D721Med (cell line): ENCODE results near the gene EEFSEC.

ENCODE experiments used
- DNase-seq: peaks from one replicate; pipeline ENCODE4 v3.0.0; 2011; ENCODE audit warnings: low spot score; ENCODE audit not compliant: insufficient read length
- FAIRE-seq: peaks from 2 replicates; lab custom pipeline; 2011; peaks lifted over from hg19 to GRCh38; lab: Jason Lieb, UNC
- CTCF ChIP-seq: IDR thresholded peaks from 2 replicates; pipeline ENCODE4 v1.5.1; 2012; ENCODE audit warnings: mild to moderate bottlenecking, control low read depth; ENCODE audit not compliant: insufficient read depth; ENCODE audit errors: missing control alignments

The EEFSEC gene

DNA sequence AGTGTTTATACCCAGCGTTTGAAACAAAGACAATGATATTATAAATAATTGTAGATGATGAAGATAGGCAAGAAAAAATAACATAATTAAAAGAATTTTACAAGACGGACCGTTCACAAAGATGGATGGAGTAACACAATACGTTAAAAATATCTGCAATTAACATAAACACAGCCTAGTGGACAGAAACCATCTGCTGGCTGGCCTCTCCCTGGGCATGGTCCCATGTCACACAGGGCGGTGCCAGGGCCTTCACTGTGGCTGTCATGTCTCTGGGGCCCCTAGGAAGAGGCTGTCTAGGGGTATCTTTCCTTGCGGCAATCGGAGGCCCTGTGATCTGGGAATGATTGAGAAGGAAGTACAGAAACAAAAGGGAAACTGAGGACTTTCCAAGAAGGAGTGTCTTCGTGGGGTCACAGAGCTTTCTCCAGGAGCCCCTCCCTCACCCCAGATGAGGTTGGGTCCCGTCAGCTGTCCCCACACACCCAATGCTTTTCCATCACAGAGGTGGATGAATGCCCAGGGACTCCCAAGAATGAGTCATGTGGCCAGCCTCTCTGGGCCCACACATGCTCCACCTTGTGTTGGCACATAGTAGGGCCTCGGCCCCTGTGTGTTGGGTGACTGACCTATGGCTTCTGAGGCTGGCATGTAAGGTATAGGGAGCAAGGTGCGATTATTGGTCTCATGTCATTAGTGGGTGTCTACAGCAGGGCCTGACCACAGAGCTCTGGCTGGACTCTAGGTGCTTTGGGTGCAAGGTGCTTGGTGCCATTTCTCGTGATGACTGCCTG, 226.3 kb downstream of the EEFSEC start:
- no peak for DNase-seq
- TF ChIP-seq CTCF, result no peak
- FAIRE-seq, result no peak

GRCh38 chr3:128380295-128380694, 227.0 kb downstream of the EEFSEC start:
- DNase-seq (no peak), FAIRE-seq (no peak)
- no peak for TF ChIP-seq CTCF

- TF ChIP-seq CTCF, result no peak
- no peak for DNase-seq
- FAIRE-seq, result no peak
Observed at GRCh38 chr3:128380719-128381118, 227.4 kb downstream of the EEFSEC start.

- FAIRE-seq (no peak), DNase-seq (no peak)
- TF ChIP-seq CTCF, result no peak
Observed at GRCh38 chr3:128381609-128382008, 228.3 kb downstream of the EEFSEC start.

- no peak for TF ChIP-seq CTCF
- FAIRE-seq (no peak), DNase-seq (no peak)
Observed at GRCh38 chr3:128382221-128382807, 229.0 kb downstream of the EEFSEC start.

GRCh38 chr3:128383316-128384235, 230.3 kb downstream of the EEFSEC start:
- TF ChIP-seq CTCF, result no peak
- DNase-seq (no peak), FAIRE-seq (no peak)
